Measurements from ENCODE around the gene ZNF689.
"Not testable (repeated sequence)": the region's sequence is repeated elsewhere in the genome, so short reads cannot be mapped to it uniquely, and the experiment has no call there.

Gene ZNF689

GRCh38 chr16:30601966-30602365 lies 8.2 kb downstream of the ZNF689 start:
- no peak for DNase-seq (ENCODE audit: low spot score)
- FAIRE-seq, result no peak

GRCh38 chr16:30600929-30601328 lies 9.3 kb downstream of the ZNF689 start:
- FAIRE-seq, result no peak
- DNase-seq (ENCODE audit: low spot score), result no peak

DNA sequence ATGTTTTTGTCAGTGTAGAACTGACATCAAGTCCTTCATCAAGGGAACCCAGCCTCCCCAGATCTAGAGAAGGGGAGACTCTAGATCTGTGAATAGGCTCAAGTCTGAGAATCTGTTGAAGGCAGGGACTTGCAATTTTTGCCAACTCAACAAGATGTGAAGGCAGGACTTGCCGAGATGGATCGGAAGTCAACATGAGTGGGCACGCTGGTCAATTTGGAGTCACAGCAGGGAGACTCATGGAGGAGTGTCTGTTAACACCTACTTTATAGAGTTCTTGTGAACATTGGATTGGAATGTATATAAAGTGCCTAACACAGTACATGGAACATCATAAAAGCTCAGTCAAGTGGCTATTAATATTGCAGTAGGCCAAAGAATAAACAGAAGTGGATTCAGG lies 10.0 kb downstream of the ZNF689 start:
- no peak for DNase-seq (ENCODE audit: low spot score)
- FAIRE-seq, result no peak

GRCh38 chr16:30592871-30593270 lies 17.3 kb downstream of the ZNF689 start:
- FAIRE-seq, result no peak
- DNase-seq (ENCODE audit: low spot score), result no peak

DNA sequence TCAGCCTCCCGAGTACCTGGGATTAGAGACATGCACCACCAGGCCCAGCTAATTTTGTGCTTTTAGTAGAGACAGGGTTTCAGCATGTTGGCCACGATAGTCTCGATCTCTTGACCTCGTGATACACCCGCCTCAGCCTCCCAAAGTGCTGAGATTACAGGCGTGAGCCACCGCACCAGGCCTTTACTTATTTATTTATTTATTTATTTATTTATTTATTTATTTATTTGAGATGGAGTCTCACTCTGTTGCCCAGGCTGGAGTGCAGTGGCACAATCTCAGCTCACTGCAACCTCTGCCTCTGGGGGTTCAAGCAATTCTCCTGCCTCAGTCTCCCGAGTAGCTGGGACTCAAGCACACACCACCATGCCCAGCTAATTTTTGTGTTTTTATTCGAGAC lies 19.3 kb downstream of the ZNF689 start:
- not testable (repeated sequence) for FAIRE-seq

GRCh38 chr16:30589582-30589981 lies 20.6 kb downstream of the ZNF689 start:
- not testable (repeated sequence) for FAIRE-seq; DNase-seq (ENCODE audit: low spot score)

More for the DNA sequence above, 19.3 kb downstream of the ZNF689 start:
- DNase-seq (ENCODE audit: low spot score), result not testable (repeated sequence)

- DNase-seq (ENCODE audit: low spot score) (no peak), FAIRE-seq (no peak)
Measured at GRCh38 chr16:30588651-30589050, 21.5 kb downstream of the ZNF689 start.

DNA sequence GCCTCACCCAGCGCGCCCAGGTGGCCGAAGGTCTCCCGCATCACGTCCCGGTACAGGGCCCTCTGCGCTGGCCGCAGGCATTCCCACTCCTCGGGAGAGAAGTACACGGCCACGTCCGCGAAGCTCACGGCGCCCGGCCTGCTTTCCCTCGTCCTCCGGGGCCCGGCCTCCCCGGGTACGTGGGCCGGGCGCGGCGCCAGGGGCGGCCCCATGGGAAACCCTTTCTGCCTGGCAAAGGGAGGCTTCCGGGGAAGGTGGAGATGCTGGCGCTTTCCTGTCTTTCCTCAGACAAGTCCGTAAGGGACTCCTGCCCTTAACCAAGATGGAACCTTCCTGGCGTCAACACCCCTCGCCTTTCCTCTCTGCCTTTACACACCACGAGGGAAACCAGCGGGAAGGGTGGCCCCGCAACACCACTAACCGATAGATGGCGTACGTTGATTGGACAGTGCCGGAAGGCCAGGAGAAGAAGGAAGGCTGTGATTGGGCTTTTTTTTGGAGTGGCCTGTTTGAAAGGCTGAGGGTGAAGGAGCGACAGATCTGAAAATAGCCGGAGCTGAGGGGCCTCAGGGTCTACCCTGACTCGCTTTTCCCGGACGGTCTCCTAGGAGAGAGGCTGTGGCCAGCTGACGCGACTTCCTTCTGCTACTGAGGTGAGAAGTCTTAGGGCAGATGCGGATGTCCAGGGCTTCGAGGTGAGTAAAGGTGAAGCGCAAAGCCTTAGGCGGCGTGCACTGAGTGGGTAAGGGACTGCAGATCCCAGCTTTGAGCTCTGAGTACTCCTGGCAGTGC lies 24.6 kb downstream of the ZNF689 start, which contains the start of gene ZNF785:
ZNF785 (minus strand) TSS at position 298 of the 792 bp plus-strand sequence; CDS start at position 212, 86 bp downstream.
- FAIRE-seq (no peak), DNase-seq (ENCODE audit: low spot score) (no peak)

DNA sequence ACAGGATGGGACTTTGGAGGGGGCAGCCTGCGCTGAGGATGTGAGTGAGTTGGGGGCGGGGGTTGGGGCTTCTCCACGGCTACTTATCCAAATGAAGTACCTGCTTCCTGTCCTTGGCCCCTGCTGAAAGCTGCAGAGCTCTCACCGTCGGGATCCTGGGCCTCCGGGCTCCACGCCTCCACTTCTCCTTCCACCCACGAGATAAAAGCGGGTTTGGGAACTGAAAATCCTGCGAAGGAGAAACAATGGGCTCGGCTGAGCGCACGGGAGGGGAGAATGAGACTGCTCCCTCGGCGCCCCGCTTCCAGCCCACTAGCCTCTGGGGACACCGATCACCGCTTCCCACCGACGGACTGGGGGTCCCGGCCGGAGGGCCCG lies 25.2 kb downstream of the ZNF689 start:
- FAIRE-seq (no peak), DNase-seq (ENCODE audit: low spot score) (no peak)

GRCh38 chr16:30582611-30583340 lies 27.4 kb downstream of the ZNF689 start:
- no peak for FAIRE-seq
- DNase-seq (ENCODE audit: low spot score), result no peak

DNA sequence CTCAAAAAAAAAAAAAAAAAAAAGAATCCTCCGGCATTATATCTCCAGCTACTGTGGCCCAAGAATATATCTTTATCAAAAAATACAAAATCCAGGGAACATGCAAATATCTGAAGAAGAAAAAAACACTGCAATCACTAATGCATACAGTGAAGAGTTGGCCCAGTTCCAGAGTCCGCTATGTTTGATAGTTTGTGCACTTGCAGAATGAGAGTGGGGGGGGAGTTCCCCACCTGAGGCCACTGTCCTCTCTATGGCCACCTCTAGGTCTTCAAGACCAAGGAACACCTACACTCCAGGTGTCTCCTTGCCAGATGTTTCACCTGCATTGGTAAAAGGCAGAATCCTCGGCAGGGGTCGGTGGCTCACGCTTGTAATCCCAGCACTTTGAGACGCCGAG lies 28.7 kb downstream of the ZNF689 start:
- FAIRE-seq, result no peak
- DNase-seq (ENCODE audit: low spot score), result no peak

GRCh38 chr16:30574678-30575077 lies 35.5 kb downstream of the ZNF689 start:
- DNase-seq (ENCODE audit: low spot score) (no peak), FAIRE-seq (no peak)

GRCh38 chr16:30571445-30572322 lies 38.5 kb downstream of the ZNF689 start, which contains the start of gene ZNF688:
TSS of gene ZNF688 (minus strand) at chr16:30571714. CDS start at chr16:30571629, 85 bp downstream.
- DNase-seq (ENCODE audit: low spot score) (peak; percentile 20), FAIRE-seq (no peak)

- no peak for FAIRE-seq
- DNase-seq (ENCODE audit: low spot score), result no peak
Measured at GRCh38 chr16:30570636-30571444, 39.3 kb downstream of the ZNF689 start.

DNA sequence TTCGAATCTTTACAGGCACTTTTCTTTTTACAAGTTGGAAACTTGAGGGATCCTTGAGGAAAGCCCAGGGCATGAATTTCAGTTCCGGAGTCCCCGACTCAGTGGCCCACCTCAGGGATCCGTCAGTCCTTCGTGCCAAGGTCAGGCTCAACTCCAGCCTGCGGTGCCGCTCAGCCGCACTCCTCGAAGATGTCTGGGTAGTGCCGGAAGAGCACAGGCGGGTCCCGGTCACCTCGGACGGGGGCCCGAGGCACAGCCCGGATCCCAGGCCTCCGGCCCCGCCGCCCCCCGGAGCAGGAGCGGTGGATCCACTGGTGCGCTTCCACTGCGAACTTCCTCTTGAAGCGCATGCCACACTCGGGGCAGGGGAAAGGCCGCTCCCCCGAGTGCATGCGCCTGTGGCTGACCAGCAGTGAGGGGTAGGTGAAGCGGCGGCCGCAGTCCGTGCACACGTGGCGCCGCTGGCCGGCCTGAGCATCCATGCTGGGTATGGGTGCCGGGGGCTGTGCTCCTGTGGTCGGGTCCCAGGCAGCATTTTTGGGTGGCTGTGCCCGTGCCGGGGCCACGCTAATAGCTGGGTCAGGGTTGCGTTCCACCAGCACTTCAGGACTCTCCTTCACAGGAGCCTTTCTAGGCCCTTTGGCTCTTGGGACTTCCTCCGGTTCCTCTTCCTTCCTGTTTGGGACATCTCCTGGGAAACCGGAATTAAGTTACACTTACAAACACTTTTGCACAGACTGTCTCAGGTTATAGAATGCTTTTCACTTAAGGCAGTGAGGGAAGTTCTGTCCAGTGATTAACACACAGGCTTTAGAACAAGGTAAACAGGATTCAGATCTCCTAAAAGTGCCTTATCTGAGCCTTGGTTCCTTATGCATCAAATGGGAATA lies 40.2 kb downstream of the ZNF689 start:
- no peak for DNase-seq (ENCODE audit: low spot score)
- FAIRE-seq, result no peak

- FAIRE-seq, result no peak
- no peak for DNase-seq (ENCODE audit: low spot score)
Measured at GRCh38 chr16:30569281-30569680, 40.9 kb downstream of the ZNF689 start.

- peak; percentile 63 for DNase-seq (ENCODE audit: low spot score)
- no peak for FAIRE-seq
Measured at GRCh38 chr16:30567991-30568638, 42.1 kb downstream of the ZNF689 start.

- FAIRE-seq (no peak), DNase-seq (ENCODE audit: low spot score) (peak; percentile 82)
Measured at GRCh38 chr16:30567160-30567990, 42.8 kb downstream of the ZNF689 start.
